Ovary (tissue), 9 donors: ENCODE data around the gene ILF3. TPM values are rescaled to one million over a fixed set of nuclear protein-coding genes. Genes with fewer than 3 reads are reported as not detected.

Source experiments
- DNase-seq, 5 donors: peaks; one replicate each; pipeline ENCODE4 v3.0.0-alpha.2; 2019 to 2020
- H3K27ac ChIP-seq, 2 donors: fragments of 200-600 bp; one replicate each; pipeline versions ENCODE4 v1.5.1 to v1.8.0; 2019 to 2022
- H3K27me3 ChIP-seq: fragments of 200-600 bp; one replicate; pipeline ENCODE4 v1.8.0; 2022
- H3K36me3 ChIP-seq: fragments of 200-600 bp; sonication (generic); one replicate; pipeline ENCODE4 v1.5.1; 2019
- H3K4me1 ChIP-seq: one replicate; pipeline ENCODE4 v1.8.1; 2013; ENCODE audit warnings: mild to moderate bottlenecking, moderate library complexity; ENCODE audit not compliant: insufficient read depth
- H3K4me3 ChIP-seq: fragments of 200-600 bp; sonication (generic); one replicate; pipeline ENCODE4 v1.5.1; 2017
- H3K9me3 ChIP-seq, 2 donors: fragments of 200-600 bp in 1 of 2; sonication (generic) in 1 of 2; one replicate each; pipeline versions ENCODE4 v1.5.1 to v1.8.1; 2013 to 2019; ENCODE audit warnings: mild to moderate bottlenecking in 1 of 2, moderate library complexity in 1 of 2
- EP300 ChIP-seq: sonication (generic); formaldehyde crosslinking; IDR thresholded peaks from one replicate; pipeline ENCODE4 v1.6.1; 2017; ENCODE audit warnings: antibody characterized with exemption
- POLR2A ChIP-seq: fragments of 450-650 bp; IDR thresholded peaks from one replicate; pipeline ENCODE4 v1.6.1; 2017; ENCODE audit warnings: antibody characterized with exemption, mild to moderate bottlenecking, moderate library complexity
- WGBS, 3 donors: extraction: QIAGEN DNeasy Blood & Tissue Kit in 1 of 3; methylation state at CpG; one replicate each; pipeline versions ENCODE4 v1.1.5 to v1.1.7; 2013 to 2017; 5-methylcytosine and 5-hydroxymethylcytosine counted together
- intact Hi-C, 4 donors: fragments of 100-400 bp; cut with DNase I; formaldehyde crosslinking; loops; one replicate each; pipeline versions ENCODE4 v1.11.0 to v1.15.1; 2022 to 2023
- polyA plus RNA-seq, 2 donors: library from polyadenylated mRNA; stranded (reverse); fragments of 200-250 nt in 1 of 2; fragments of 350-450 nt in 1 of 2; fragmentation: Illumina TruSeq in 1 of 2; extraction: RNeasy Lipid Tissue Mini Kit (QIAGEN cat#74804) in 1 of 2; gene quantifications; one replicate each; pipeline ENCODE4 v1.2.3, GENCODE V29; 2013 to 2014
- total RNA-seq, 7 donors: library from RNA; depleted of rRNA in 2 of 7; stranded (reverse); fragments of >200 nt in 2 of 7; fragmentation: NEBNext Ultra II Directional in 3 of 7; extraction: Animal tissue kit (Norgen Biotek cat#: 25700) in 3 of 7; gene quantifications; one replicate each; pipeline versions ENCODE4 v1.1.0 to v1.2.4, GENCODE V29; 2016 to 2023
- TF ChIP-seq, protein P1 (sequence below), 3 donors: fragments of 450-650 bp in 2 of 3; fragments of 200-600 bp in 1 of 3; IDR thresholded peaks; one replicate each; pipeline versions ENCODE4 v1.5.1 to v1.8.0; 2016 to 2022; ENCODE audit warnings: antibody characterized with exemption in 3 of 3, mild to moderate bottlenecking in 1 of 3
- donor health status: DM: no; HTN: no; CAD: no; lungs with moderate emphysema.
- donor health status: DM: no; HTN: no; CAD: no.
- donor health status: Bipolar disorder and iron deficiency.
- donor health status: DM: yes; HTN: yes; CAD: no.
- donor health status: DM: no; HTN: no; CAD: no.
- donor health status: DM: yes; HTN: yes; CAD: no.

Gene ILF3
- total and polyA plus RNA-seq, 9 donors = 90.0 to 295 (median 227) TPM

DNA sequence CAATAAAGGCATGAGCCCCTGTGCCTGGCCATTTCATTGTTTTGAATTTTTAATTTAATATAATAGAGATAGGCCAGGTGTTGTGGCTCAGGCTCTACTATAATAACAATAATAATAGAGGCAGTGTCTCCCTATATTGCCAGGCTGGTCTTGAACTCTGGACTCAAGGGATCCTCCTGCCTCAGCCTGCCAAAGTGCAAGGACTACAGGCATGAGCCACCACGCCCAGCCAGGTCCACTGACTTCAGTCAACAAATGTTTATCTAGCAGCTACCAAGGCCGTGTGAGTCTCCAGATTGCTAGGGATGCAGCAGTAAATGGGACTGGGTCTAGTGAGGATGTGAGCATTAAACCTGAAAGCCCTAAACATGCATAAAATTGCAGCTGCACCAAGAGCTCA is 13.8 kb upstream of the ILF3 start:
- no peaks in the 10 kb centered on the region for H3K4me1 ChIP-seq
- WGBS, 3 donors = 64 to 65% (median 65%) methylated on average over 2 of the region's 2 CpGs
- intact Hi-C loops = no loop called here
- H3K27me3 ChIP-seq = no peaks in the 10 kb centered on the region
- no peaks in the 10 kb centered on the region for H3K36me3 ChIP-seq
- DNase-seq = no peak
- TF ChIP-seq POLR2A (no peak), EP300 (no peak)
- TF ChIP-seq, protein P1, sequence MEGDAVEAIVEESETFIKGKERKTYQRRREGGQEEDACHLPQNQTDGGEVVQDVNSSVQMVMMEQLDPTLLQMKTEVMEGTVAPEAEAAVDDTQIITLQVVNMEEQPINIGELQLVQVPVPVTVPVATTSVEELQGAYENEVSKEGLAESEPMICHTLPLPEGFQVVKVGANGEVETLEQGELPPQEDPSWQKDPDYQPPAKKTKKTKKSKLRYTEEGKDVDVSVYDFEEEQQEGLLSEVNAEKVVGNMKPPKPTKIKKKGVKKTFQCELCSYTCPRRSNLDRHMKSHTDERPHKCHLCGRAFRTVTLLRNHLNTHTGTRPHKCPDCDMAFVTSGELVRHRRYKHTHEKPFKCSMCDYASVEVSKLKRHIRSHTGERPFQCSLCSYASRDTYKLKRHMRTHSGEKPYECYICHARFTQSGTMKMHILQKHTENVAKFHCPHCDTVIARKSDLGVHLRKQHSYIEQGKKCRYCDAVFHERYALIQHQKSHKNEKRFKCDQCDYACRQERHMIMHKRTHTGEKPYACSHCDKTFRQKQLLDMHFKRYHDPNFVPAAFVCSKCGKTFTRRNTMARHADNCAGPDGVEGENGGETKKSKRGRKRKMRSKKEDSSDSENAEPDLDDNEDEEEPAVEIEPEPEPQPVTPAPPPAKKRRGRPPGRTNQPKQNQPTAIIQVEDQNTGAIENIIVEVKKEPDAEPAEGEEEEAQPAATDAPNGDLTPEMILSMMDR (IDR thresholded peaks at IDR 0.05) = no peak
- H3K4me3 ChIP-seq = no peak overlapping the region
- no peaks in the 10 kb centered on the region for H3K9me3 ChIP-seq
- H3K27ac ChIP-seq = no peak overlapping the region

DNA sequence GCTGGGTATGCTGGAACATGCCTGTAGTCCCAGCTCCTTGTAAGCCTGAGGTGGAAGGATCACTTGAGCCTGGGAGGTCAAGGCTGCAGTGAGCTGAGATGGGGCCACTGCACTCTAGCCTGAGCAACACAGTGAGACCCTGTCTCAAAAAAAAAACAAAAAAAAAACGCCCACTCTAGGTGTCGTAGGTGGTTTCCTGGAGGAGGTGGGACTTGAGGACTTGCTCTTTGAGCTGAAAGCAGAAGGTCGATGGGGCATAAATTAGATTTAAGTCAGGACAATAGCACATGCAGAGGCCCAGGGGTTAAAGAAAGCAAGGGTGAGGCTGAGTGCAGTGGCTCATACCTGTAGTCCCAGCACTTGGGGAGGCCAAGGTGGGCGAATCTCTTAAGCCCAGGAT is 12.9 kb upstream of the ILF3 start:
- Histone ChIP-seq H3K4me1 (no peaks in the 10 kb centered on the region), H3K27ac (no peak overlapping the region), H3K27me3 (no peaks in the 10 kb centered on the region), H3K36me3 (no peaks in the 10 kb centered on the region), H3K4me3 (no peak overlapping the region), H3K9me3 (no peaks in the 10 kb centered on the region)
- 83 to 89% (median 85%) methylated on average over 4 of the region's 4 CpGs for WGBS, 3 donors
- intact Hi-C loops = no loop called here
- no peak for TF ChIP-seq POLR2A
- no peak for DNase-seq

DNA sequence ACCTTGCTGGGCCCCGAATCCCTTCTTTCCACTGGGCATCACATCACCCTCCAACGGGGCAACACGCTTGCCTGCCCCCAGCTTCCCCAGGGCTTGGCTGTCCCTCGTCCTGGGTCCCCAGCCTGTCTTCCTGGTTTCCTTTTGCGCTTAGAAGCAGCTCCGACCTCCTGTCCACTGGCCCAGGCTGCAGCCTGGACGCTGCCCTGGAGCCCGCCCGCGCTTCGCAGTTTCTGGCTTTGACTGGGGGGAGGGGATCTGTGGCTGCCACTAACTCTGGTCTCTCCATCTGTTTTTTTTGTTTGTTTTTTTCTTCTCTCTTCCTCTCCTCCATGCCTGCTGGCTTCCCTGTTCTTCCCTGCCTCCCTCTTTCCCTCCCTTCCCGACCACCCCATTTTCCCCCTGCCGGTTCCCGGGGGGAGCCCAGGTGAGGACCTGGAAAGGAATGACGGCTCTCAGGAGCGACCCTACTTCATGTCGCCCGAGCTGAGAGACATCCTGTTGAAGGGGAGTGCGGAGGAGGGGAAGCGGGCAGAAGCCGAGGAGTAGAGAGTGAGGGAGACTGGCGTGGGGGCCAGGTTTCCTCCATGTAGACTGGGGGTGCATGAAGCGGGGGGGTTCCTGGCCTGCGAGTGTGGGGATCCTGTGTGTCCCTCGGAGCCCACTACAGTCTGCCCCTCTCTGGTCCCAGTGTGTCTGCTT is 11.5 kb upstream of the ILF3 start:
- Histone ChIP-seq H3K9me3 (no peaks in the 10 kb centered on the region), H3K27ac (no peak overlapping the region), H3K4me3 (no peak overlapping the region), H3K36me3 (no peaks in the 10 kb centered on the region), H3K4me1 (no peaks in the 10 kb centered on the region), H3K27me3 (no peaks in the 10 kb centered on the region)
- TF ChIP-seq EP300 (no peak), POLR2A (no peak)
- TF ChIP-seq, protein P1 (IDR thresholded peaks at IDR 0.05) = no peak
- WGBS, 3 donors = 67 to 68% (median 68%) methylated on average over 25 of the region's 25 CpGs
- DNase-seq = no peak
- intact Hi-C loops = no loop called here

DNA sequence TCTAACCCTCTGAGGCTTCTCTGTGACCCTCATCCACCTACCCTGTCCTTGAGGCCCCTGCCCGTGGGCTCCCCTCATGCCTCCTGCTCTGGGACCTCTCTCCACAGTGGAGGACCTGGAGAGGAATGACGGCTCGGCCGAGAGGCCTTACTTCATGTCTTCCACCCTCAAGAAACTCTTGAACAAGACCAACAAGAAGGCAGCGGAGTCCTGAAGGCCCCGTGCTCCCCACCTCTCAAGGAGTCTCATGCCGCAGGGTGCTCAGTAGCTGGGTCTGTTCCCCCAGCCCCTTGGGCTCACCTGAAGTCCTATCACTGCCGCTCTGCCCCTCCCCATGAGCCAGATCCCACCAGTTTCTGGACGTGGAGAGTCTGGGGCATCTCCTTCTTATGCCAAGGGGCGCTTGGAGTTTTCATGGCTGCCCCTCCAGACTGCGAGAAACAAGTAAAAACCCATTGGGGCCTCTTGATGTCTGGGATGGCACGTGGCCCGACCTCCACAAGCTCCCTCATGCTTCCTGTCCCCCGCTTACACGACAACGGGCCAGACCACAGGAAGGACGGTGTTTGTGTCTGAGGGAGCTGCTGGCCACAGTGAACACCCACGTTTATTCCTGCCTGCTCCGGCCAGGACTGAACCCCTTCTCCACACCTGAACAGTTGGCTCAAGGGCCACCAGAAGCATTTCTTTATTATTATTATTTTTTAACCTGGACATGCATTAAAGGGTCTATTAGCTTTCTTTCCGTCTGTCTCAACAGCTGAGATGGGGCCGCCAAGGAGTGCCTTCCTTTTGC is 10.8 kb upstream of the ILF3 start:
- H3K36me3 ChIP-seq = no peaks in the 10 kb centered on the region
- 59 to 68% (median 66%) methylated on average over 21 of the region's 21 CpGs for WGBS, 3 donors
- H3K27ac ChIP-seq = no peak overlapping the region
- no peak overlapping the region for H3K4me3 ChIP-seq
- no peaks in the 10 kb centered on the region for H3K27me3 ChIP-seq
- no peaks in the 10 kb centered on the region for H3K9me3 ChIP-seq
- no peaks in the 10 kb centered on the region for H3K4me1 ChIP-seq
- TF ChIP-seq POLR2A = no peak
- TF ChIP-seq EP300 = no peak
- TF ChIP-seq, protein P1 (IDR thresholded peaks at IDR 0.05) = no peak
- intact Hi-C loops = no loop called here
- no peak for DNase-seq

DNA sequence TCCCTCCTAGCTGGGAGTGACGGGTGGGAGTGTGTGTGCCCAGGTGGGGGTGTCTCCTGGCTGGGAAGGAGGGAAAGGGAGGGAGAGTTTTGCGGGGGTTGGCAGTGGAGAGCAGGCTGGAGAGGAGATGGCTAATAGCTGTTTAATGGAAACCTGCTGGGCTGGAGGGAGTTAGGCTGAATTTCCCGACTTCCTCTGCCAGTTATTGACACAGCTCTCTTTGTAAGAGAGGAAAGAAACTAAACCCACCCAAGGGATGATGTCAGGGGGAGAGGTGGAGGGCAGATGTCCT is 10.2 kb upstream of the ILF3 start:
- Histone ChIP-seq H3K27ac (no peak overlapping the region), H3K9me3 (no peaks in the 10 kb centered on the region), H3K27me3 (no peaks in the 10 kb centered on the region), H3K4me1 (no peaks in the 10 kb centered on the region), H3K36me3 (no peaks in the 10 kb centered on the region), H3K4me3 (no peak overlapping the region)
- no peak for DNase-seq
- 30 to 48% (median 43%) methylated on average over 3 of the region's 3 CpGs for WGBS, 3 donors
- intact Hi-C loops = loop anchor here (1.0 to 2.0 kb wide), 2 partner anchors 63 kb away; no protein-coding TSS in a partner anchor
- TF ChIP-seq, protein P1 (IDR thresholded peaks at IDR 0.05) = no peak
- no peak for TF ChIP-seq EP300
- TF ChIP-seq POLR2A = no peak
